GM10266 (cell line): ENCODE results near the gene DENND1A.

Experiments
- DNase-seq: peaks from one replicate; pipeline ENCODE4 v3.0.0; 2012; ENCODE audit errors: extremely low spot score
- CTCF ChIP-seq: IDR thresholded peaks from 2 replicates; pipeline ENCODE4 v1.5.1; 2012; ENCODE audit warnings: mild to moderate bottlenecking, low read depth; ENCODE audit not compliant: control insufficient read depth, insufficient read depth; ENCODE audit errors: missing control alignments

The DENND1A gene

DNA sequence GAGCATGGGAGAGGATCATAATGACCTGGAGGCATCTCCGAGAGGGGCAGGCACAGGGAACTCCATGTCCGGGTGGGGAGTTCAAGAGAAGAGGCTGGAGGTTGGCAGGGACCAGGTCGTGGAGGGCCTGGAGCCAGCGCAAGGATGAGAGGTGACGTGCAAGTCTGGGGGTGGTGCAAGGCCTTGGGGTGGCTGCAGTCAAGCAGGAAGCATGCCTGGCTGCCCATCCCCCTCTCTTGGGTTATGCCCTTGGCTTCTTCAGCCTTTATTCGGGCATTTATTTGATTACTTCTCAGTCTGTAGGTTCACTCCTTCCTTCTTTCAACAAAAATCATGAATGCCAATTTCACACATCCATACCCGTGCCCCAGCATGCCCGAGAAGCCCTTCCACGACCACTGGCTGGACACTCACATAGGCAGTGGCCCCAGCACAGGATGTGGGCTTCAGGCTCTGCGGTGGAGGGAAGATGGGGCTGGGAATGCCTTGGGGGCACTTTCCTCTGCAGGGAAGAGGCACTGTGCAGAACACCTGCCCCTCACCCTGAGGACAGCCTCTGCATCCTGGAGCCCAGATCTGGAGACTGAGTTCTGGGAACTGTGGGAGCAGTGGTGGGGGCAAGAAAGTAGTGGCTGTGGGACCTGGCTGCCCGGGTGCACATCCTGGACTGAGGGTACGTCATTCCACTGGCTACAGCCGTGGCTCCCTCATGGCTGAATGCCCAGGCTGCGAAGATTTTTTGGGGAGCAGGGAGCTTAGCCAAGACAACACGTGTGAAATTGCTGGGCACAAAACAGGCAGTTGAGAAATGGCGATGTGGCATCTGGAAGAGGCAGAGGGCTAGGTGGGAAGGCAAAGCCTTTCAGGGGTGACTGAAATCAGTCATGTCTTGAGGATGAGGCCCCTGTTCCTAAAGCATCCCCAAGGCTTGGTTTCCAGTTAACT lies 535.4 kb downstream of the DENND1A start:
- no peak for TF ChIP-seq CTCF
- DNase-seq, result no peak

DNA sequence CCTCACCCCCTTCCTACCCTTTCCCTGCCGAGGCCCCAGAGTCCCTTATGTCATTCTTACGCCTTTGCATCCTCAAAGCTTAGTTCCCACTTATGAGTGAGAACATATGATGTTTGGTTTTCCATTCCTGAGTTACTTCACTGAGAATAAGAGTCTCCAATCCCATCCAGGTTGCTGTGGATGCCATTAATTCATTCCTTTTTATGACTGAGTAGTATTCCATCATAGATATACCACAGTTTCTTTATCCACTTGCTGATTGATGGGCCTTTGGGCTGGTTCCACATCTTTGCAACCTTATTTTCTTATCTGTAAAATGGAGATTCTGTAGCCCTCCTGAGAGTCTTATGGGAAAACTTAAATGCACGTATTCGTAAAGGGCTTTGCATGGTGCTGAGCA lies 537.1 kb downstream of the DENND1A start:
- DNase-seq, result no peak
- no peak for TF ChIP-seq CTCF

DNA sequence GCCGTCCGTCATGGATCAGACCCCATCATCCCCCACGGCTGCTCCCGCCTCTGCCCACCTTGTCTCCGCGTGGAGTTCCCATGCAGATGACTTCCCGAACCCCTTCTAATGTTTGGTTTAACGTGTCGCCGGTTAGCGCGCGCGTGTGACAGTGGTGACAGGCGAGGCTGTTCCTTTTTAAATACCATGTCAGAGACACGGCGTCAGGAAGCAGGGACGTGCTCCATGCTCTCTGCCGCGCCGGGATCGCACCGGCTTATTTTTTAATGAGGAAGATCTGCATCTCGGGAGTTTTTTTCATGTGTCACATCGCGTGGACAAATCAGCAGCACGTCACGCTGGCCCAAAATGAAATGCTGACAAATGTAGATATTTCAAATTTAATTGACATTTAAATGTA lies 538.0 kb downstream of the DENND1A start:
- no peak for TF ChIP-seq CTCF
- DNase-seq, result no peak

DNA sequence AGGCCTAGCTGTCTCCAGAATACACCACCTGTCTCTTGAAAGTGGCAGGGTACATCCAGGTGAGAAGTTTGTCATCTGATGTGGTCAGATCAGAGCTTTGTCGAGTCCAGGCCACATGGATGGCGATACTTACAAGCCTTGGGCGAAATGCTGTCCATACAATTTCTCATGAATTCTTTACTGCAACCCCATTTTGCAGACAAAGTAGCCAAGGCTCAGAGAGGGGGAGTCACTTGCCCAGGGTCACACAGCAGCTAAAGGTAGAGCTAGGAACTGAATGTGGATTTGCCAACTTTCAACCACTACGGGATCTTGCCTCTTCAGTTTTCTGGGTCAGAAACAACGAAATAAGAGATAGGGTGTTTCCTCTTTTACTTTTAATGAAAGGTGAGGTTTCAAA lies 538.7 kb downstream of the DENND1A start:
- no peak for DNase-seq
- TF ChIP-seq CTCF, result no peak

GRCh38 chr9:123390337-123391135 lies 539.4 kb downstream of the DENND1A start:
- DNase-seq, result no peak
- no peak for TF ChIP-seq CTCF

DNA sequence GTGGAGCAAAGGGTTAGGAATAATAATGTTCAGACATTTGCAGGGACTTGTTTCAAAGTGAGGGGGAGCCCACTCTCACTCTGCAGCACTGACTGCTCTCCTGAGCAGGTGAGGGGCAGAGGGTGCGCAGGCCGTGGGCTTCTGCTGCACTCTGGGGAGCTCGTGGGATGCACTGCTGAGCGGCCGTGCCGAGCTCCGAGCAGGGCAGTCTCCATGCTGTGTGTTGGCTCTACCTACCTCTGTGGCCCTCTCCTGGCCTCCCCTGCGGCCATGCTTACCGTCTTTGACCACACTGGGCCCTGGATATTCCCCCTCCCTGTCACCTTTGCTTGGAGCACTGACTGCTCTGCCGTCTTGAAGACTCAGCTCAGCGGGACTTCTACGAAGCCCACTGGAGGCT lies 540.2 kb downstream of the DENND1A start:
- DNase-seq, result no peak
- no peak for TF ChIP-seq CTCF
